Measurements from ENCODE around the gene RPS4Y1. TPM values are rescaled to one million over a fixed set of nuclear protein-coding genes. Genes with fewer than 3 reads are reported as not detected.

Gene RPS4Y1
- total RNA-seq, 1 donor from 2014 or later: not detected

DNA sequence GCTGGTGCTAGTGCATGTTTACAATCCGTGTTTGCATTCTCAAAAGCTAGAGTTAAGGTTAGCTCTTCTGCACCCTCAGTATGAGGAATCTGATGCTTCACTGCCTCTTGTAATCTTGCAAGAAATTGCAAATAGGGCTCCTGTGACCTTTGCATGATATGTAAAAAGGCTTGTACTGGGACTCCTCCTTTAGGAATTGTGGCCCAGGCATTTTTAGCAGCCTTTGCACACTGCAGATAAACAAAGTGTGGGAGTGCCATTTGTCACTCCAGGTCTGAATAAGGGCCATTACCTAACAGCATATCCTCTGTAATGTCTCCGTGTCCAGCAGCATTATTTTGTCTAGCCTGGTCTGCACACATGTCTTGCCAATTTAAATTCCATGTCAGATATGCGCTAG lies 44.5 kb downstream of the RPS4Y1 start:
- no peak for DNase-seq

DNA sequence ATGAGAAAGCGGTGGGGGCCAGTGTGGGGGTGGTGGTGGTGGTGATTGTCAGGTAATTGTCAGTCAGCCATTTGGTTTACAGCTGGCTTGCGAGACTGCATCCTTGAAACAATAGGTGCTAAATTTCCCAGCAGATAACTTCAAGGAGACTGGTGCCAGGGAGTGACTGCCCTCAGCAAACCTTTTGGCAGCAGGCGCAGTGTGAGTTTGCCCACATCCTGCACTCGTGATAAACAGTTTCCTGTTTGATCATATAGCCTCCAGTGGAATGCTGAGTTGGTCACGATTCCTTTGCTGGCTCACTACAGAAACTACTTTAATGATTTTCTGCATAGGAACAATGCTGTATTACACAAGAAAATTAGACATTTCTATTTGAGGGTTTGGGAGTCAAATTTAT lies 46.0 kb downstream of the RPS4Y1 start:
- DNase-seq: no peak

DNA sequence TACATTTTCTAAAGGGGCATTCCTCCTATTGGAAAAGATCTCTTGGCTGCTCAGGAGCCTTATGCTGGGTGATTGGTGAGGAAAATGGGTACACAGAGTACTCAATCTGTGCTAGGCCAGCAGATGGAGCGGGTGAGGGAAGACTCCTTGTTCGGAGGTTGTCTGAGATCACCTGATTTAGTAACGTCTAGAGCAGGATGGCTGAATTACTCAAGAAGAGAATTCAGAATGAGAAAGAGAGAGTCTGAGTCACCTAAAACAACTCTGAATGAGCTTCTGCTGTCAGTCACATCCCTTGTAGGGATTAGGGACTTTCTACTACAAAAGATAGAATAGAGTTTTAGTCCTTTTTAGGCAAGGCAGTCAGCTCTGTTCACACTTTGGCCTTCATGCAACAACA lies 46.6 kb downstream of the RPS4Y1 start:
- no peak for DNase-seq

DNA sequence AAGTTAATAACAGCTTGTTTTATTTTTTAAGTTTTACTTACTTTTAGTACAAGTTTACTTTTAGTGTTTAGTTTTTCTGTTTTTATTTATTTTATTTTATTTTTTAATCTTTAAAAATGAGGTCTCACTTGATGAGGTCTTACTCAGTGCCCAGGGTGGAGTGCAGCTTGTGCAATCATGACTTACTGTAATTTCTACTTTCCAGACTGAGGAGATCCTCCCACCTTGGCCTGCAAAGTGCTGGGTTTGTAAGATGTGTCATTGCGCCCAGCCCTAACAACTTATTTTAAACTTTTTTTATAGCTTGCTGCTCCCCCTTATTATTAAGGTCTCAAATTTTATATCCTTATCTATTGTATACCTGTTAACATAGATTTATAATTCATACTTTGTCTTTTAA lies 52.1 kb downstream of the RPS4Y1 start:
- no peak for DNase-seq

DNA sequence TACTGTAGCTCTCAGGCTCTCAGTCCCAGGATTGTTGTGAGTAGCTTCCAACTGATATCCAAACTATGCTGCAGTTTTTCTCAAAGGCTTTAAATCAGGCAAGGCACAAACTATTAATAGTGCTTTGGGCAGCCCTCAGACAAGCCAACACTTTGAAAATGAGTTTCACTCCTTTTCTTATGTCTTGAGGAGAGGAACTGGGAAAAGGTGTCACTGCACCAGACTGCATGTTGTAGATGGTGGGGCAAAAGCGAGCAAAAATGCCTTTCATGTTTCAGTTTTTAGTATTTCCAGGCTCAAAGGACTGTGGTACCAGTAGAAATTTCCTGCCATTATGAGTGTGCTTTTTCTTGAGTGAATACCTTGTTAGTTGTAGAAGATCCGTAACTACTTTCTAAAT lies 54.6 kb downstream of the RPS4Y1 start:
- DNase-seq: no peak

DNA sequence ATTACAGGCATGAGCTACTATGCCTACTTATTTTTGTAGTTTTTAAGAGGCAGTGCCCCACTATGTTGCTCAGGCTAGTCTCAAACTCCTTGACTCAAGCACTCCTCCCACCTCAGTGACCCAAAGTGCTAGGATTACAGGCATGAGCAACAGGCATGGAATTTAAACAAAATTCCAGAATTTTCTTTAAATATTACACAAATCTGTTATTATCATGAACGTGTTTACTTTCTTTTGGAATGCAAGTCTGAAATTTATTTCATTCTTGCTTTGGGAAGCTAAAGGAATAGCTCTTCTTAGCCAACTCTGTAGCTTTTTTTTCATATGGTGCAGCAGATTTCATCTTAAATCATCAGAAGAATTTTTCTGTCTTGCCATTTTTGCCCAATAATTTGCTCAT lies 66.0 kb downstream of the RPS4Y1 start:
- no peak for DNase-seq

DNA sequence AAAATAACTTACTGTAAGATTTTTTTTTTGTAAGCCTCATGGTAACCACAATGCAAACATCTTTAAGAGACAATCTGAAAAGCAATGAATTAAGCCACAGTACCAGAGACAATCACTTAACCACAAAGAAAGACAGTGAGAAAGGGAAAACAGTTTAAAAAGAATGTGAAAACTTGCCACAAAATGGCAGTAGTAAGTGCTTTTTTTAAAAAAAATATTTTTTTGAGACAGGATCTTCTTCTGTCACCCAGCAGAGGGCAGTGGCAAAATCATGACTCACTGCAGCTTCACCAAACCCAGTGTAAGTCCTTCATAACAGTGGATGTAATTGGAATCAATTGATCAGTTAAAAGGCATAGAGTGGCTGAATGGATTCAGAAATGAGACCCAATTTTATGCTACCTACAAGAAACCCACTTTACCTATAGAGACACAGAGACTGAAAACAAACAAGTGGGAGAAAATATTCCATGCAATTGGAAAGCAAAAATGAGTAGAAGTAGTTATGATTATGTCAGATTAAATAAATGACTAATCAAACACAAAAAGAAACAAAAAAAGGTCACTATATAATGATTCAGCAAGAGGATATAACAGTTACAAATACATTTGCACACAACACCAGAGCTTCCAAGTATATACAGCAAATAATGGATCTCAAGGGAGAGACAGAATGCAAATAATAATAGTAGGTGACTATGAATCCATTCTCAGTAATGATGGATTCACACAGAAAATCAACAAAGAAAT lies 71.8 kb downstream of the RPS4Y1 start:
- DNase-seq: no peak

Small RNAs within 50 kb of the gene (small RNA-seq; reads per million reads assigned to genes)
- not detected for gene TOMM22P2

Other genes starting within 250 kb of the RPS4Y1 start
- not detected for gene SRY, start 53.9 kb upstream of the RPS4Y1 start, total RNA-seq
- not detected for gene ZFY, start 93.8 kb downstream of the RPS4Y1 start, total RNA-seq